HepG2 (cell line): ENCODE data around the gene RCBTB2. TPM values are rescaled to one million over a fixed set of nuclear protein-coding genes. Genes with fewer than 3 reads are reported as not detected.

Experiments used
- ATAC-seq: fragments of 200-7000 bp; cut with Tn5 transposase; 3 replicates; pipeline ENCODE4 v1.9.1; 2020; ENCODE audit warnings: mild to moderate bottlenecking, moderate library complexity
- BruUV-seq: library from RNA; stranded (reverse); fragments of 400-500 nt; replicated peaks from 2 replicates; lab custom pipeline; 2021; lab: Mats Ljungman, UMichigan
- CTCF ChIA-PET: fragments of 300-600 bp; formaldehyde crosslinking; extraction: SDS; loops from one replicate; lab custom pipeline; 2021; ENCODE audit warnings: low total read pairs, inconsistent platforms, low intra/inter-chr PET ratio; lab: Yijun Ruan, JAX
- POLR2A ChIA-PET: fragments of 350-600 bp; sonication (Branson Sonifier 250); formaldehyde crosslinking; loops from one replicate; lab custom pipeline; 2020; ENCODE audit warnings: antibody characterized with exemption, inconsistent platforms; lab: Yijun Ruan, JAX
- DNase-seq: peaks from one replicate; pipeline ENCODE4 v3.0.0-alpha.2; 2015; ENCODE audit warnings: low spot score
- FAIRE-seq: peaks from 3 replicates; lab custom pipeline; 2011; peaks lifted over from hg19 to GRCh38; lab: Jason Lieb, UNC
- H2AFZ ChIP-seq: one replicate; pipeline ENCODE4 v1.6.1; 2011; ENCODE audit warnings: low read length, inconsistent platforms
- H3K27ac ChIP-seq: fragments of 300-600 bp; 3 replicates; pipeline ENCODE4 v1.8.0; 2011; ENCODE audit warnings: mixed run types, mild to moderate bottlenecking, mixed read lengths, low read length, inconsistent platforms; ENCODE audit not compliant: insufficient read depth; ENCODE audit errors: extremely low read length
- H3K27me3 ChIP-seq, 2 experiments: fragments of 200-600 bp in 1 of 2; 2 replicates in 1 of 2; 3 replicates in 1 of 2; pipeline versions ENCODE4 v1.6.0 to v1.8.0; 2011; ENCODE audit warnings: low read length in 2 of 2, mild to moderate bottlenecking in 2 of 2, moderate library complexity in 2 of 2, inconsistent platforms in 1 of 2; ENCODE audit not compliant: insufficient read depth in 2 of 2, control insufficient read depth in 1 of 2
- H3K36me3 ChIP-seq, 2 experiments: fragments of 200-600 bp in 1 of 2; replicated peaks in 1 of 2; 2 replicates in 1 of 2; 3 replicates in 1 of 2; pipeline versions ENCODE4 v1.5.1 to v1.8.0; 2011; ENCODE audit warnings: low read length in 2 of 2, inconsistent platforms in 1 of 2; ENCODE audit not compliant: insufficient read depth in 2 of 2, control insufficient read depth in 1 of 2
- H3K4me1 ChIP-seq: 2 replicates; pipeline ENCODE4 v1.5.1; 2012; ENCODE audit warnings: low read length, inconsistent platforms; ENCODE audit not compliant: insufficient read depth
- H3K4me2 ChIP-seq: 2 replicates; pipeline ENCODE4 v1.6.0; 2011; ENCODE audit warnings: low read depth, low read length, inconsistent platforms
- H3K4me3 ChIP-seq, 3 experiments: fragments of 200-600 bp in 1 of 3; sonication (generic), shearing (Covaris generic) in 1 of 3; replicated peaks in 1 of 3; 2 replicates each; pipeline ENCODE4 v1.5.1; 2011 to 2016; ENCODE audit warnings: low read length in 3 of 3, inconsistent platforms in 2 of 3, low read depth in 2 of 3, mild to moderate bottlenecking in 2 of 3, control low read depth in 1 of 3, mixed read lengths in 1 of 3; ENCODE audit not compliant: insufficient read depth in 1 of 3
- H3K79me2 ChIP-seq: one replicate; pipeline ENCODE4 v1.6.1; 2011; ENCODE audit warnings: low read length, inconsistent platforms; ENCODE audit not compliant: insufficient read depth
- H3K9ac ChIP-seq: 2 replicates; pipeline ENCODE4 v1.6.0; 2011; ENCODE audit warnings: mild to moderate bottlenecking, low read depth, low read length, inconsistent platforms; ENCODE audit not compliant: insufficient read depth
- H3K9me3 ChIP-seq: 2 replicates; pipeline ENCODE4 v1.5.1; 2012; ENCODE audit warnings: mild to moderate bottlenecking, low read length
- H4K20me1 ChIP-seq: 2 replicates; pipeline ENCODE4 v1.6.0; 2011; ENCODE audit warnings: inconsistent platforms, mild to moderate bottlenecking, low read length, moderate library complexity; ENCODE audit not compliant: insufficient read depth
- ATRX ChIP-seq: sonication (generic); formaldehyde crosslinking; IDR thresholded peaks from 2 replicates; pipeline ENCODE4 v1.4.0; 2020; ENCODE audit warnings: missing genetic modification reagents, borderline replicate concordance
- BRD4 ChIP-seq: sonication (generic); formaldehyde crosslinking; IDR thresholded peaks from 2 replicates; pipeline ENCODE4 v1.4.0; 2020; ENCODE audit warnings: missing genetic modification reagents
- FOXJ3 ChIP-seq: sonication (generic); formaldehyde crosslinking; IDR thresholded peaks from 2 replicates; pipeline ENCODE4 v1.4.0; 2020; ENCODE audit warnings: missing genetic modification reagents, mild to moderate bottlenecking, borderline replicate concordance
- MAX ChIP-seq: IDR thresholded peaks from 2 replicates; pipeline ENCODE4 v1.6.1; 2012; ENCODE audit warnings: inconsistent platforms
- MLLT10 ChIP-seq: sonication (generic); formaldehyde crosslinking; IDR thresholded peaks from 2 replicates; pipeline ENCODE4 v1.4.0; 2020; ENCODE audit warnings: missing genetic modification reagents
- NFAT5 ChIP-seq: sonication (generic); formaldehyde crosslinking; IDR thresholded peaks from 2 replicates; pipeline ENCODE4 v1.4.0; 2020; ENCODE audit warnings: missing genetic modification reagents
- NFYB ChIP-seq: sonication (generic); formaldehyde crosslinking; IDR thresholded peaks from 2 replicates; pipeline ENCODE4 v1.4.0; 2020; ENCODE audit warnings: missing genetic modification reagents
- PTBP1 ChIP-seq: fragments of 200-400 bp; formaldehyde crosslinking; IDR thresholded peaks from 2 replicates; pipeline ENCODE4 v1.6.1; 2018; ENCODE audit warnings: low read length, low read depth; ENCODE audit not compliant: poor library complexity, severe bottlenecking
- RFX3 ChIP-seq: IDR thresholded peaks from 2 replicates; pipeline ENCODE4 v1.6.1; 2016; ENCODE audit warnings: missing biosample characterization, missing genetic modification reagents
- SNAPC2 ChIP-seq: sonication (generic); formaldehyde crosslinking; IDR thresholded peaks from 2 replicates; pipeline ENCODE4 v1.8.1; 2022; ENCODE audit warnings: mild to moderate bottlenecking, missing genetic modification reagents
- SRF ChIP-seq: IDR thresholded peaks from 2 replicates; pipeline ENCODE4 v1.6.1; 2011; ENCODE audit warnings: mild to moderate bottlenecking, low read depth, low read length, moderate library complexity
- TEF ChIP-seq: sonication (generic); formaldehyde crosslinking; IDR thresholded peaks from 2 replicates; pipeline ENCODE4 v1.5.0; 2020; ENCODE audit warnings: missing genetic modification reagents
- WIZ ChIP-seq: sonication (generic); formaldehyde crosslinking; IDR thresholded peaks from 2 replicates; pipeline ENCODE4 v1.5.1; 2020; ENCODE audit warnings: mild to moderate bottlenecking, missing genetic modification reagents
- ZNF136 ChIP-seq: sonication (generic); formaldehyde crosslinking; IDR thresholded peaks from 2 replicates; pipeline ENCODE4 v1.8.1; 2022; ENCODE audit warnings: low read depth, mild to moderate bottlenecking, moderate library complexity, missing genetic modification reagents
- ZNF160 ChIP-seq: sonication (generic); formaldehyde crosslinking; IDR thresholded peaks from 2 replicates; pipeline ENCODE4 v1.8.0; 2022; ENCODE audit warnings: mild to moderate bottlenecking, inconsistent platforms, missing genetic modification reagents
- ZNF547 ChIP-seq: sonication (generic); formaldehyde crosslinking; IDR thresholded peaks from 2 replicates; pipeline ENCODE4 v1.5.1; 2020; ENCODE audit warnings: mild to moderate bottlenecking, missing genetic modification reagents
- ZNF569 ChIP-seq: sonication (generic); formaldehyde crosslinking; IDR thresholded peaks from 2 replicates; pipeline ENCODE4 v1.5.0; 2020; ENCODE audit warnings: mild to moderate bottlenecking, missing genetic modification reagents, moderate library complexity, borderline replicate concordance
- ZNF615 ChIP-seq: sonication (generic); formaldehyde crosslinking; IDR thresholded peaks from 2 replicates; pipeline ENCODE4 v1.5.0; 2020; ENCODE audit warnings: mild to moderate bottlenecking, missing genetic modification reagents, borderline replicate concordance
- ZSCAN29 ChIP-seq: sonication (generic); formaldehyde crosslinking; conservative IDR thresholded peaks from 2 replicates; pipeline ENCODE4 v1.4.0; 2020; ENCODE audit warnings: mild to moderate bottlenecking, missing genetic modification reagents
- WGBS: methylation state at CpG from one replicate; pipeline ENCODE4 v1.1.6; 2017; ENCODE audit warnings: low lambda C conversion rate; 5-methylcytosine and 5-hydroxymethylcytosine counted together
- in situ Hi-C: cut with HindIII; loops from 2 replicates; pipeline ENCODE4 v1.10.0; 2017; ENCODE audit warnings: low pct_unique_long_range_greater_than_20kb; ENCODE audit not compliant: extremely low pct_ligation_motif_present
- intact Hi-C: fragments of 100-400 bp; cut with micrococcal nuclease; formaldehyde crosslinking; loops from one replicate; pipeline ENCODE4 v1.10.0; 2022; ENCODE audit not compliant: unreplicated experiment
- polyA plus RNA-seq, 8 experiments: library from polyadenylated mRNA; depleted of rRNA in 3 of 8; stranded (reverse) in 7 of 8; unstranded in 1 of 8; fragments of >200 nt; fragmentation: Illumina TruSeq in 4 of 8; extraction: Trizol in 4 of 8; gene quantifications; 2 replicates each; pipeline versions ENCODE4 v1.2.1 to v1.2.3, GENCODE V29; 2011 to 2016; ENCODE audit warnings: low read depth in 4 of 8, missing spikeins in 1 of 8, mixed read lengths in 1 of 8; ENCODE audit not compliant: insufficient read depth in 1 of 8
- total RNA-seq, 5 experiments: library from RNA; depleted of rRNA; stranded (reverse); fragments of >200 nt; fragmentation: Illumina TruSeq; extraction: Trizol; gene quantifications; 2 replicates each; pipeline ENCODE4 v1.2.3, GENCODE V29; 2016; ENCODE audit warnings: low read depth in 1 of 5

The RCBTB2 gene
- total and polyA plus RNA-seq, 2 of the 13 experiments (the other 11 are each of a cell fraction or from before 2014, with no cell fraction given), result 1.9 to 2.7 TPM

- no peak for TF ChIP-seq NFAT5 (CRISPR knock-in tag)
- TF ChIP-seq, all 625 proteins: peak for 1
These were observed 49.2 kb upstream of the RCBTB2 start (continued) for GRCh38 chr13:48582084-48582483.

- in situ Hi-C loops (loop anchor here (5.0 to 25.0 kb wide), 2 partner anchors 249 to 469 kb away; no protein-coding TSS in a partner anchor), intact Hi-C loops (loop anchor here (1.0 to 2.0 kb wide), 4 partner anchors 247 to 543 kb away; no protein-coding TSS in a partner anchor)
- no peak overlapping the region for H3K4me3 ChIP-seq
- DNase-seq, result no peak
- no TSS peak for BruUV-seq
- H3K79me2 ChIP-seq, result no peaks in the 10 kb centered on the region
- no peak overlapping the region for H2AFZ ChIP-seq
- H4K20me1 ChIP-seq, result no peaks in the 10 kb centered on the region
- H3K9ac ChIP-seq, result no peak overlapping the region
- H3K36me3 ChIP-seq, result no peaks in the 10 kb centered on the region
- H3K4me1 ChIP-seq, result peaks cover 86% of the 10 kb centered on the region
- no peak for FAIRE-seq
- H3K9me3 ChIP-seq, result no peaks in the 10 kb centered on the region
- no peak overlapping the region for H3K27ac ChIP-seq
- H3K4me2 ChIP-seq, result no peak overlapping the region
- 65% methylated on average over 6 of the region's 6 CpGs for WGBS
- POLR2A ChIA-PET, result no interaction called here
- H3K27me3 ChIP-seq, result no peaks in the 10 kb centered on the region
- CTCF ChIA-PET, result interaction anchor here (1.1 to 1.7 kb wide), 3 partner anchors 189 to 454 kb away, joined by 4 to 18 read pairs (median 4); no protein-coding TSS in a partner anchor
- no peak for ATAC-seq
- TF ChIP-seq RFX3 (no peak), SRF (no peak), PTBP1 (no peak), MAX (no peak), NFYB (CRISPR knock-in tag) (no peak), SNAPC2 (CRISPR knock-in tag) (no peak), ZSCAN29 (CRISPR knock-in tag) (no peak), WIZ (CRISPR knock-in tag) (no peak), TEF (CRISPR knock-in tag) (no peak), ATRX (CRISPR knock-in tag) (no peak), FOXJ3 (CRISPR knock-in tag) (no peak), ZNF569 (CRISPR knock-in tag) (no peak), ZNF615 (CRISPR knock-in tag) (no peak), ZNF547 (CRISPR knock-in tag) (no peak), MLLT10 (CRISPR knock-in tag) (no peak), ZNF160 (CRISPR knock-in tag) (no peak), BRD4 (no peak), ZNF136 (CRISPR knock-in tag) (no peak)
These were observed 48.0 kb upstream of the RCBTB2 start for GRCh38 chr13:48580896-48581295.
